Psoas muscle (tissue), 8 donors: ENCODE measurements around the gene SLC4A3. TPM values are rescaled to one million over a fixed set of nuclear protein-coding genes. Genes with fewer than 3 reads are reported as not detected.

ENCODE experiments used
- ATAC-seq, 4 donors: fragments of 200-7000 bp; cut with Tn5 transposase; one replicate each; pipeline ENCODE4 v1.9.1; 2020; ENCODE audit warnings: moderate library complexity in 3 of 4, mild to moderate bottlenecking in 2 of 4
- DNase-seq, 2 donors: peaks; one replicate each; pipeline ENCODE4 v3.0.0-alpha.2; 2020
- H3K27ac ChIP-seq: fragments of 200-600 bp; one replicate; pipeline ENCODE4 v1.8.0; 2022
- H3K27me3 ChIP-seq, 3 donors: fragments of 200-600 bp in 1 of 3; one replicate each; pipeline versions ENCODE4 v1.6.1 to v1.8.0; 2013 to 2022; ENCODE audit warnings: low read length in 2 of 3, mild to moderate bottlenecking in 2 of 3, moderate library complexity in 1 of 3; ENCODE audit not compliant: insufficient read depth in 3 of 3
- H3K36me3 ChIP-seq, 2 donors: fragments of 200-600 bp in 1 of 2; one replicate each; pipeline versions ENCODE4 v1.6.1 to v1.8.0; 2013 to 2022; ENCODE audit warnings: low read depth in 1 of 2, mild to moderate bottlenecking in 1 of 2, moderate library complexity in 1 of 2; ENCODE audit not compliant: insufficient read depth in 1 of 2
- H3K4me1 ChIP-seq: fragments of 200-600 bp; one replicate; pipeline ENCODE4 v1.8.0; 2022
- H3K4me3 ChIP-seq: fragments of 200-600 bp; one replicate; pipeline ENCODE4 v1.8.0; 2022; ENCODE audit warnings: mild to moderate bottlenecking
- H3K9me3 ChIP-seq: fragments of 200-600 bp; one replicate; pipeline ENCODE4 v1.8.0; 2022
- WGBS, 3 donors: extraction: QIAGEN DNeasy Blood & Tissue Kit; methylation state at CpG; one replicate each; pipeline versions ENCODE4 v1.1.6 to v1.1.7; 2013; 5-methylcytosine and 5-hydroxymethylcytosine counted together
- intact Hi-C, 2 donors: fragments of 100-400 bp; cut with DNase I; formaldehyde crosslinking; loops; one replicate each; pipeline versions ENCODE4 v1.11.0 to v1.14.2; 2022
- polyA plus RNA-seq, 3 donors: library from polyadenylated mRNA; stranded (reverse); fragments of 200-250 nt; gene quantifications; one replicate each; pipeline ENCODE4 v1.2.3, GENCODE V29; 2013
- total RNA-seq, 4 donors: library from RNA; stranded (reverse); fragmentation: NEBNext Ultra II Directional in 2 of 4; extraction: Animal tissue kit (Norgen Biotek cat#: 25700) in 2 of 4; gene quantifications; one replicate each; pipeline versions ENCODE4 v1.2.1 to v1.2.4, GENCODE V29; 2021 to 2023
- TF ChIP-seq, protein P1 (sequence below): fragments of 200-600 bp; IDR thresholded peaks from one replicate; pipeline ENCODE4 v1.8.0; 2022; ENCODE audit warnings: antibody characterized with exemption
- donor health status: healthy with polysubstance abuse.
- donor health status: DM: no; HTN: no; CAD: no; lungs with moderate emphysema.
- donor health status: Bipolar disorder and iron deficiency.
- donor health status: healthy.
- donor health status: DM: yes; HTN: yes; CAD: no.
- donor health status: DM: no; HTN: no; CAD: no.
- donor health status: DM: no; HTN: no; CAD: no.
- donor health status: DM: yes; HTN: yes; CAD: no.

SLC4A3 gene
- total and polyA plus RNA-seq, 7 donors, result 0.40 to 1.4 (median 0.60) TPM

DNA sequence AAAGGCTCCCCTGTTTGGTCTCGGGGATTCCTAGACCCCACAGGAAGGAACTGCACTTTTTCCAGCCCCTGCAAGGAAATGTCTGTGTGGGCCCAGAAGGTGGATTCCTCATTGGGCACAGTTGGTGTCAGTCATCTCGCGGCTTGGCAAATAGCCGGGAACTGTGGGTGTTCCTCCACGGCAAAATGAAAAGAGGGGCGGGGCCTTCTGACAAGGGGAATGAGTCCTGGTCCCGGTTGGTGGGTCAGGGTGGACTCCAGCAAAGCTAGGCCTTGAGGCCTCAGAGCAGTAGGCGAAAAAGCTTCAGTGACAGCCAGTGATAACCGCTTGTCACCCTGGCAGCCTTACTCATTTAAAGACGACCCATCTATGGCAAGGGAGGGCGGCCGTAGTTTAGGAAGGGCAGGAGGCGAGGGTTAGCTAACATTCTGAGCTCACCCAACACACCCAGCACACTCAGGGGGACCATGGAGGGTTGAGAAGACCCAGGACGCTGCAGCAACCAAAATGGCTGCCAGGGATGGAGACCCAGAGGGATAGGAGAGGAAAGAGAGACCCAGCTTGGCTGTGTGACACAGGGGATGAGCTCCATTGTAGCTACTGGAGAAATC is 16.5 kb downstream of the SLC4A3 start:
- no peaks in the 10 kb centered on the region for H3K36me3 ChIP-seq
- ATAC-seq, result no peak
- intact Hi-C loops, result loop anchor here (2.0 to 5.0 kb wide), 4 partner anchors 43 to 103 kb away; partner anchors contain the start of gene CHPF (in 1 of the 2)
- DNase-seq, result no peak
- H3K27me3 ChIP-seq, result no peaks in the 10 kb centered on the region
- no peaks in the 10 kb centered on the region for H3K9me3 ChIP-seq
- peak overlapping the region; percentile 81 for H3K27ac ChIP-seq
- H3K4me3 ChIP-seq, result no peak overlapping the region
- TF ChIP-seq, protein P1, sequence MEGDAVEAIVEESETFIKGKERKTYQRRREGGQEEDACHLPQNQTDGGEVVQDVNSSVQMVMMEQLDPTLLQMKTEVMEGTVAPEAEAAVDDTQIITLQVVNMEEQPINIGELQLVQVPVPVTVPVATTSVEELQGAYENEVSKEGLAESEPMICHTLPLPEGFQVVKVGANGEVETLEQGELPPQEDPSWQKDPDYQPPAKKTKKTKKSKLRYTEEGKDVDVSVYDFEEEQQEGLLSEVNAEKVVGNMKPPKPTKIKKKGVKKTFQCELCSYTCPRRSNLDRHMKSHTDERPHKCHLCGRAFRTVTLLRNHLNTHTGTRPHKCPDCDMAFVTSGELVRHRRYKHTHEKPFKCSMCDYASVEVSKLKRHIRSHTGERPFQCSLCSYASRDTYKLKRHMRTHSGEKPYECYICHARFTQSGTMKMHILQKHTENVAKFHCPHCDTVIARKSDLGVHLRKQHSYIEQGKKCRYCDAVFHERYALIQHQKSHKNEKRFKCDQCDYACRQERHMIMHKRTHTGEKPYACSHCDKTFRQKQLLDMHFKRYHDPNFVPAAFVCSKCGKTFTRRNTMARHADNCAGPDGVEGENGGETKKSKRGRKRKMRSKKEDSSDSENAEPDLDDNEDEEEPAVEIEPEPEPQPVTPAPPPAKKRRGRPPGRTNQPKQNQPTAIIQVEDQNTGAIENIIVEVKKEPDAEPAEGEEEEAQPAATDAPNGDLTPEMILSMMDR, result no peak
- WGBS, 3 donors, result 82 to 88% (median 86%) methylated on average over 14 of the region's 14 CpGs
- H3K4me1 ChIP-seq, result peaks cover 16% of the 10 kb centered on the region

DNA sequence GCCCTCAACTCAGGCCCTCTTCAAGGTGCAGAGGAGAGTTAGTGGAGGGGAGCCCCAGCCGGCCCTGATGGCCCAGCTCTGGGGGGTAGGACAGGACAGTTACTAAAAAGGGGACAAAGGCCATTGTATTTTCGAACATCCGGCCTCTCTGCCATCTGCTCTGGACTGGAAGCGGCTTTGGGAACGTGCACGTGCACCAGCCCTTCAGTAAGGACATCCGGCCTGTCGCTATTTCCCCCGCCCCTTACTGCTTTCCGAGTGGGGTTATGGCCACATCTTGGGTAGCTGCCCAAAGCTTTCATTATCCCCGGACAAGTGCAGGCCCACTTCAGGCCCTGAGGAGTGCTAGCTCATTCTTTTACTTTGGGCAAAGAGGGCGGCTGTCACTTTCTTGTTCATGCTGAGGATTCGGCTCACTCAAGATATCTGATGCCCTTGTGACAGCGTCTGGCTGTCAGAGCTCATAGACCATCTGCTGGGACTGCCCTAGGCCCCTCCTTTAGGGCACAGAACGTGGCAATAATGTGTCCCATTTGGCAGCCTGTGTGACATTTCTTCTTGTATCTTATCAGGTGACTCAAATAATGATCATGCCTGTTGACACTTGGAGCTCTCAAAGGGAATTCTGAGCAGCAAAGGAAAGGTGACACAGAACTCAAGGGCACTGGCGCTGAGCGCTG is 17.5 kb downstream of the SLC4A3 start:
- DNase-seq (peak in 1 of 2 donors; percentile 68), ATAC-seq (peak; percentile 60 to 75 (median 68))
- WGBS, 3 donors, result 17 to 19% (median 18%) methylated on average over 17 of the region's 17 CpGs
- Histone ChIP-seq H3K4me3 (peak overlapping the region; percentile 40), H3K4me1 (peaks cover 16% of the 10 kb centered on the region), H3K9me3 (no peaks in the 10 kb centered on the region), H3K27ac (peak overlapping the region; percentile 81), H3K36me3 (no peaks in the 10 kb centered on the region), H3K27me3 (no peaks in the 10 kb centered on the region)
- TF ChIP-seq, protein P1, result no peak
- intact Hi-C loops, result loop anchor here (5.0 kb wide), 2 partner anchors 42 to 78 kb away; no protein-coding TSS in a partner anchor

GRCh38 chr2:219645631-219646527 is 18.4 kb downstream of the SLC4A3 start:
- Histone ChIP-seq H3K4me1 (peaks cover 16% of the 10 kb centered on the region), H3K4me3 (no peak overlapping the region), H3K36me3 (no peaks in the 10 kb centered on the region), H3K9me3 (no peaks in the 10 kb centered on the region), H3K27me3 (no peaks in the 10 kb centered on the region), H3K27ac (peak overlapping the region; percentile 81)
- intact Hi-C loops, result no loop called here
- 84 to 87% (median 84%) methylated on average over 12 of the region's 12 CpGs for WGBS, 3 donors
- peak; percentile 38 to 56 (median 41) for ATAC-seq
- TF ChIP-seq, protein P1, result no peak
- DNase-seq, result no peak

- Histone ChIP-seq H3K4me3 (no peak overlapping the region), H3K27ac (no peak overlapping the region), H3K9me3 (no peaks in the 10 kb centered on the region), H3K36me3 (no peaks in the 10 kb centered on the region), H3K27me3 (no peaks in the 10 kb centered on the region), H3K4me1 (peaks cover 16% of the 10 kb centered on the region)
- TF ChIP-seq, protein P1, result no peak
- intact Hi-C loops, result no loop called here
- 89 to 95% (median 94%) methylated on average over 2 of the region's 2 CpGs for WGBS, 3 donors
- ATAC-seq (no peak), DNase-seq (no peak)
Observed at GRCh38 chr2:219648176-219648575, 20.7 kb downstream of the SLC4A3 start.
